HCT116 (cell line): ENCODE data around the gene FSTL4. TPM values are rescaled to one million over a fixed set of nuclear protein-coding genes. Genes with fewer than 3 reads are reported as not detected.

Experiments used
- ATAC-seq: fragments of 200-7000 bp; cut with Tn5 transposase; 2 replicates; pipeline ENCODE4 v1.9.1; 2020; ENCODE audit warnings: mild to moderate bottlenecking, moderate library complexity
- BruUV-seq: library from RNA; stranded (reverse); fragments of 400-500 nt; replicated peaks from 2 replicates; lab custom pipeline; 2021; lab: Mats Ljungman, UMichigan
- CTCF ChIA-PET: fragments of 300-600 bp; sonication (Branson Sonifier 250); formaldehyde crosslinking; loops from one replicate; lab custom pipeline; 2021; ENCODE audit warnings: antibody characterized with exemption; lab: Charles Lee
- POLR2A ChIA-PET: fragments of 300-600, 350-600 bp; sonication (Branson Sonifier 250); formaldehyde crosslinking; loops from one replicate; lab custom pipeline; 2021; ENCODE audit warnings: antibody characterized with exemption; lab: Charles Lee
- RAD21 ChIA-PET, 2 experiments: fragments of 300-600 bp; sonication (Branson Sonifier 250); formaldehyde crosslinking; loops; one replicate each; lab custom pipeline; 2023; ENCODE audit warnings: low total read pairs in 2 of 2; ENCODE audit not compliant: uncharacterized antibody in 2 of 2, unreplicated experiment in 2 of 2, low non-redundant PET in 1 of 2; lab: Charles Lee
- DNase-seq: peaks from one replicate; pipeline ENCODE4 v3.0.0-alpha.2; 2010; ENCODE audit warnings: low read depth, low spot score
- H2AFZ ChIP-seq: fragments of 200-600 bp; shearing (Covaris generic), sonication (generic); 2 replicates; pipeline ENCODE4 v1.6.1; 2017; ENCODE audit warnings: low read depth, mixed run types, mixed read lengths, antibody characterized with exemption, low read length; ENCODE audit not compliant: poor library complexity, severe bottlenecking
- H3K27ac ChIP-seq: 2 replicates; pipeline ENCODE4 v1.5.1; 2012; ENCODE audit warnings: low read depth, low read length
- H3K27me3 ChIP-seq: fragments of 200-600 bp; sonication (generic); 2 replicates; pipeline ENCODE4 v1.6.1; 2016; ENCODE audit warnings: mixed run types, low read length, mixed read lengths; ENCODE audit not compliant: insufficient read depth
- H3K36me3 ChIP-seq, 2 experiments: fragments of 200-500 bp in 1 of 2; fragments of 200-600 bp in 1 of 2; sonication (Bioruptor generic) in 1 of 2; sonication (generic) in 1 of 2; 2 replicates each; pipeline versions ENCODE4 v1.5.1 to v1.6.1; 2014 to 2016; ENCODE audit warnings: low read length in 2 of 2, inconsistent platforms in 1 of 2, mixed read lengths in 1 of 2, mixed run types in 1 of 2; ENCODE audit not compliant: insufficient read depth in 2 of 2, control insufficient read depth in 1 of 2
- H3K4me1 ChIP-seq, 2 experiments: fragments of 200-600 bp in 1 of 2; sonication (generic) in 1 of 2; 2 replicates each; pipeline versions ENCODE4 v1.5.1 to v1.6.1; 2012 to 2017; ENCODE audit warnings: low read length in 2 of 2, inconsistent platforms in 1 of 2, mild to moderate bottlenecking in 1 of 2, mixed read lengths in 1 of 2, mixed run types in 1 of 2, moderate library complexity in 1 of 2; ENCODE audit not compliant: insufficient read depth in 2 of 2, control insufficient read depth in 1 of 2
- H3K4me2 ChIP-seq: fragments of 200-600 bp; sonication (generic); 2 replicates; pipeline ENCODE4 v1.6.1; 2017; ENCODE audit warnings: mixed run types, low read length, mixed read lengths
- H3K4me3 ChIP-seq, 2 experiments: fragments of 200-600 bp in 1 of 2; sonication (generic) in 1 of 2; replicated peaks in 1 of 2; 2 replicates each; pipeline ENCODE4 v1.5.1; 2011 to 2016; ENCODE audit warnings: low read length in 2 of 2, control low read depth in 1 of 2, low read depth in 1 of 2, mild to moderate bottlenecking in 1 of 2, mixed read lengths in 1 of 2, mixed run types in 1 of 2
- H3K79me2 ChIP-seq: fragments of 200-600 bp; sonication (generic); 2 replicates; pipeline ENCODE4 v1.6.1; 2017; ENCODE audit warnings: mild to moderate bottlenecking, mixed run types, low read length, moderate library complexity, mixed read lengths; ENCODE audit not compliant: insufficient read depth
- H3K9ac ChIP-seq: fragments of 200-600 bp; sonication (generic); 2 replicates; pipeline ENCODE4 v1.6.1; 2016; ENCODE audit warnings: low read length, mixed read lengths
- H3K9me2 ChIP-seq: fragments of 200-600 bp; sonication (generic), shearing (Covaris generic); 2 replicates; pipeline ENCODE4 v1.6.1; 2017; ENCODE audit warnings: mixed run types, mild to moderate bottlenecking, moderate library complexity; ENCODE audit not compliant: insufficient read depth
- H3K9me3 ChIP-seq, 2 experiments: fragments of 200-500 bp in 1 of 2; fragments of 200-600 bp in 1 of 2; sonication (Bioruptor generic) in 1 of 2; sonication (generic) in 1 of 2; 2 replicates each; pipeline ENCODE4 v1.6.1; 2014 to 2017; ENCODE audit warnings: low read length in 2 of 2, mixed read lengths in 2 of 2, inconsistent platforms in 1 of 2, low read depth in 1 of 2, mild to moderate bottlenecking in 1 of 2, mixed run types in 1 of 2, moderate library complexity in 1 of 2; ENCODE audit not compliant: control insufficient read depth in 1 of 2, insufficient read depth in 1 of 2
- H4K20me1 ChIP-seq: fragments of 200-600 bp; sonication (generic), shearing (Covaris generic); 2 replicates; pipeline ENCODE4 v1.6.1; 2017; ENCODE audit warnings: mixed run types, mild to moderate bottlenecking, moderate library complexity; ENCODE audit not compliant: insufficient read depth
- CTCF ChIP-seq, 3 experiments: fragments of 200-600 bp in 1 of 3; sonication (generic) in 1 of 3; IDR thresholded peaks in 2 of 3; conservative IDR thresholded peaks in 1 of 3; 2 replicates each; pipeline ENCODE4 v1.5.1; 2012 to 2017; ENCODE audit warnings: low read depth in 2 of 3, low read length in 2 of 3, antibody characterized with exemption in 1 of 3, borderline replicate concordance in 1 of 3, control low read depth in 1 of 3, mild to moderate bottlenecking in 1 of 3, mixed read lengths in 1 of 3, mixed run types in 1 of 3, moderate library complexity in 1 of 3; ENCODE audit not compliant: insufficient read depth in 1 of 3
- EZH2 ChIP-seq: fragments of 200-600 bp; sonication (generic); IDR thresholded peaks from 2 replicates; pipeline ENCODE4 v1.6.1; 2017; ENCODE audit warnings: antibody characterized with exemption, mixed run types
- FOSL1 ChIP-seq: IDR thresholded peaks from 2 replicates; pipeline ENCODE4 v1.6.1; 2012; ENCODE audit warnings: low read depth
- JUND ChIP-seq: IDR thresholded peaks from 2 replicates; pipeline ENCODE4 v1.6.1; 2012
- MAX ChIP-seq: IDR thresholded peaks from 2 replicates; pipeline ENCODE4 v1.6.1; 2012
- RAD21 ChIP-seq: IDR thresholded peaks from 2 replicates; pipeline ENCODE4 v1.6.1; 2012; ENCODE audit warnings: low read depth, mild to moderate bottlenecking
- SRF ChIP-seq: IDR thresholded peaks from 2 replicates; pipeline ENCODE4 v1.6.1; 2012; ENCODE audit warnings: low read depth
- TCF7L2 ChIP-seq: IDR thresholded peaks from 2 replicates; pipeline ENCODE4 v1.7.0; 2011; ENCODE audit warnings: borderline replicate concordance, inconsistent platforms; ENCODE audit not compliant: insufficient read depth, insufficient read length; ENCODE audit errors: extremely low read depth
- ZBTB33 ChIP-seq: IDR thresholded peaks from 2 replicates; pipeline ENCODE4 v1.6.1; 2011; ENCODE audit warnings: mild to moderate bottlenecking, low read length, moderate library complexity; ENCODE audit not compliant: insufficient replicate concordance; ENCODE audit errors: extremely low read depth
- ZNF274 ChIP-seq: fragments of 200-500 bp; sonication (Bioruptor generic); IDR thresholded peaks from 2 replicates; pipeline ENCODE4 v1.6.1; 2014; ENCODE audit warnings: mild to moderate bottlenecking, low read depth, low read length, inconsistent platforms
- intact Hi-C: fragments of 100-400 bp; cut with micrococcal nuclease; formaldehyde crosslinking; loops from 2 replicates; pipeline ENCODE4 v1.10.0; 2022
- total RNA-seq: library from RNA; stranded (reverse); gene quantifications from one replicate; pipeline ENCODE4 v1.2.1, GENCODE V29; 2021; ENCODE audit not compliant: unreplicated experiment

Gene FSTL4
- total RNA-seq, 1 experiment from 2014 or later, result 0.37 TPM

DNA sequence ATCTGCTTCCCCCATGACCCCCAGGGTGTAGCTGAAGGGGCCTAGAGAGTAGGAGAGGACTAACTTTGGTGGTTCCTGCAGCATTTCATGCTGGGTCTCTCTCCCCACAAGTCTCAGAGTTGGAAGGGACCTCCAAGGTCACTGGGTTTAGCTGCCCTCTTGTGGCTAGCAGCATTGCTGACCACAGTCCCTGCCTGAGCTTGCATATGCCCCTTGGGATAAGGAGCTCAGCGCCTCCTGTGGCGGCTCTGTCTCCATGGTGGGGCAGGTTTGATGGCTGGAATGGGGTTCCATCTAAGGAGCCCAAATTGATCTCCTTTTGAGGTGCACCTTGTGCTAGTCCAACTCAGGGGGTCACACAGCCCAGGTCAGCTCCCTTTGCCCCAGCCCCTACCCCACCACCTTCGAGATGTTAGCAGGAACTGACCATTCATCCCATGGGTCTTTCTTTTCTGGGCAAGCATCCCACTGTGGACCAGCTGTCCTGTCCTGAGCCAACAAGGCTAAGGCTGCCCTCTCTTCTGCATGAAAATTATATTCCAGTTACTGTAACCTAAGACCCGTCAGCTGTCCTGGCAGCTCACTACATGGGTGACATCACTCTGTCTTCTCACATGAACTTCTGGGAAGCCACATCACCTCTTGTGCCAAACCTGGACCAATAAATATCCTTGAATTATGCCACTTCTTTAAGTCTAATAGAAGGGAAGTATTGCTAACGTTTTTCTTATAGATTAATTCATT lies 364.3 kb downstream of the FSTL4 start (continued):
- no peak for TF ChIP-seq ZBTB33
- no peak for TF ChIP-seq EZH2
- TF ChIP-seq FOSL1, result no peak
- no peak for TF ChIP-seq TCF7L2
- no peak for TF ChIP-seq RAD21
- TF ChIP-seq MAX, result no peak

DNA sequence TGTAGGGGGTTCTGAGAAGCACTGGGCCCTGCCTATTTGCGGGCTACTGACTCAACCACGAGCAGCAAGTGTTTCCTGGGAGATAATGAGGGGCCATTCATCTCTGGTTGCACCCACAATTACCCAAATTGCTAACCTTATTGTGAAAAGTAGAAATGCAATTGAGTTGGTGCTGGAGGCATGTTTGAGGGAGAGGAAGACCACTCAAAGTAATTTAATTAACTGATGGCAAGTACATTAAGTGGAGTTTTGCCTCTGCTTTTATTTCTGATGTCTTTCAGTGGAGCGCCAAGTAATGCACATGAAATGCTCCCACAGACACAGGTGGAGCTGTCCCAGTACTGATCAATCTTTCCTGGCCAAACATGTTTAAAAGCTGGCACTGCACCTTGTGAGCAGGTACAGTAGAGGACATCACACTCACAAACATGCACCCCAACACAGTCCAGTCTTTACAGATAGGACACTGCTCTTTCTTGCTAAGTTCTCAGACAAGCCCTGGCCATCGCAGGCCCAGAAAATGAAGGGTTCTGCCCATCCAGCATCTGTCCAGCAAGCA lies 365.1 kb downstream of the FSTL4 start:
- Histone ChIP-seq H3K79me2 (no peaks in the 10 kb centered on the region), H3K9ac (no peak overlapping the region), H3K9me2 (no peaks in the 10 kb centered on the region), H3K4me2 (peak overlapping the region; percentile 80), H2AFZ (no peak overlapping the region), H4K20me1 (no peaks in the 10 kb centered on the region), H3K36me3 (no peaks in the 10 kb centered on the region), H3K4me3 (no peak overlapping the region), H3K4me1 (peaks cover 27 to 66% of the 10 kb centered on the region in 2 experiments), H3K9me3 (no peaks in the 10 kb centered on the region), H3K27ac (peak overlapping the region; percentile 82; the same call in 1 of the 2 replicates), H3K27me3 (no peaks in the 10 kb centered on the region)
- POLR2A ChIA-PET, result interaction anchor here (0.8 kb wide), 1 partner anchor 129 kb away, joined by 4 read pairs; no protein-coding TSS in a partner anchor
- ATAC-seq (no peak), DNase-seq (no peak)
- TF ChIP-seq CTCF (IDR thresholded peaks at IDR 0.05 in 2 of 3, conservative IDR thresholded peaks at IDR 0.05 in 1 of 3; ENCODE audit: borderline replicate concordance in 1 of 3, insufficient read depth in 1 of 3, low read depth in 2 of 3, low read length in 2 of 3) (no peak), JUND (no peak), FOSL1 (no peak), MAX (no peak), ZNF274 (no peak), ZBTB33 (no peak), SRF (no peak)
- no TSS peak for BruUV-seq
- RAD21 ChIA-PET, result interaction anchor here (1.0 to 1.6 kb wide), 5 partner anchors 40 to 137 kb away, joined by 3 to 4 read pairs (median 4); no protein-coding TSS in a partner anchor
- CTCF ChIA-PET, result interaction anchor here (0.7 to 3.7 kb wide), 18 partner anchors 9 to 481 kb away, joined by 3 to 36 read pairs (median 4); no protein-coding TSS in a partner anchor
- intact Hi-C loops, result loop anchor here (5.0 to 10.0 kb wide), 2 partner anchors 120 to 862 kb away; no protein-coding TSS in a partner anchor
